Neutrophil (primary cell): ENCODE results near the gene CDC16.

ENCODE experiments used
- H3K27ac ChIP-seq: fragments of 200-600 bp; sonication (generic); 2 replicates; pipeline ENCODE4 v1.5.1; 2016; ENCODE audit warnings: mild to moderate bottlenecking, moderate library complexity
- H3K27me3 ChIP-seq: fragments of 200-600 bp; sonication (generic); 2 replicates; pipeline ENCODE4 v1.6.0; 2016; ENCODE audit warnings: mild to moderate bottlenecking
- H3K36me3 ChIP-seq: fragments of 200-600 bp; sonication (generic); 2 replicates; pipeline ENCODE4 v1.5.1; 2017
- H3K4me1 ChIP-seq, 2 experiments: fragments of 200-600 bp in 1 of 2; sonication (generic) in 1 of 2; 1 replicate in 1 of 2; 2 replicates in 1 of 2; pipeline versions ENCODE4 v1.5.1 to v1.6.1; 2013 to 2016; ENCODE audit warnings: low read depth in 1 of 2, low read length in 1 of 2, mild to moderate bottlenecking in 1 of 2, moderate library complexity in 1 of 2; ENCODE audit not compliant: control insufficient read depth in 1 of 2, insufficient read depth in 1 of 2
- H3K4me3 ChIP-seq, 2 experiments: fragments of 200-600 bp in 1 of 2; sonication (generic) in 1 of 2; 1 replicate in 1 of 2; 2 replicates in 1 of 2; pipeline ENCODE4 v1.5.1; 2013 to 2016; ENCODE audit warnings: low read depth in 1 of 2, low read length in 1 of 2, mild to moderate bottlenecking in 1 of 2, moderate library complexity in 1 of 2
- H3K9me3 ChIP-seq: fragments of 200-600 bp; sonication (generic); 2 replicates; pipeline ENCODE4 v1.5.1; 2016
- TF ChIP-seq, protein P1 (sequence below): fragments of 200-600 bp; sonication (generic); IDR thresholded peaks from 2 replicates; pipeline ENCODE4 v1.5.1; 2016; ENCODE audit warnings: antibody characterized with exemption

The CDC16 gene

DNA sequence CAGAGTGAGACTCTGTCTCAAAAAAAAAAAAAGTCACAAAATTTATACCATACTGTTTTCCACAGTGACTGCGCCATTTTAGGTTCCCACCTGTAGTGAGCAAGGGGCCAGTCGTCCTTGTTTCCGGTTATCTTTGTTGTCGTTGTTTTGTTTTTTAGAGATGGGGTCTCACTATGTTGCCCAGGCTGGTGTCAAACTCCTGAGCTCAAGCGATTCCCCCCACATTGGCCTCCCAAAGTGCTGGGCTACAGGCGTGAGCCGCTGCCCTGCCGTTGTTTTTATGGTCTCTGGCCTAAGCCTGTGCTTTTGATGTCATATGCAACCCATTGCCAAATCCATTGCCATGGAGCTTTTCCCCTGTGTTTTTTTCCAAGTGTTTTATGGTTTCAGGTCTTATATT, 50.0 kb downstream of the CDC16 start:
- no peak overlapping the region for H3K4me3 ChIP-seq
- H3K9me3 ChIP-seq = no peaks in the 10 kb centered on the region
- H3K4me1 ChIP-seq = peaks cover 17% of the 10 kb centered on the region in 2 experiments
- no peak overlapping the region for H3K27ac ChIP-seq
- H3K27me3 ChIP-seq = no peaks in the 10 kb centered on the region
- peaks cover 33% of the 10 kb centered on the region for H3K36me3 ChIP-seq
- TF ChIP-seq, protein P1, sequence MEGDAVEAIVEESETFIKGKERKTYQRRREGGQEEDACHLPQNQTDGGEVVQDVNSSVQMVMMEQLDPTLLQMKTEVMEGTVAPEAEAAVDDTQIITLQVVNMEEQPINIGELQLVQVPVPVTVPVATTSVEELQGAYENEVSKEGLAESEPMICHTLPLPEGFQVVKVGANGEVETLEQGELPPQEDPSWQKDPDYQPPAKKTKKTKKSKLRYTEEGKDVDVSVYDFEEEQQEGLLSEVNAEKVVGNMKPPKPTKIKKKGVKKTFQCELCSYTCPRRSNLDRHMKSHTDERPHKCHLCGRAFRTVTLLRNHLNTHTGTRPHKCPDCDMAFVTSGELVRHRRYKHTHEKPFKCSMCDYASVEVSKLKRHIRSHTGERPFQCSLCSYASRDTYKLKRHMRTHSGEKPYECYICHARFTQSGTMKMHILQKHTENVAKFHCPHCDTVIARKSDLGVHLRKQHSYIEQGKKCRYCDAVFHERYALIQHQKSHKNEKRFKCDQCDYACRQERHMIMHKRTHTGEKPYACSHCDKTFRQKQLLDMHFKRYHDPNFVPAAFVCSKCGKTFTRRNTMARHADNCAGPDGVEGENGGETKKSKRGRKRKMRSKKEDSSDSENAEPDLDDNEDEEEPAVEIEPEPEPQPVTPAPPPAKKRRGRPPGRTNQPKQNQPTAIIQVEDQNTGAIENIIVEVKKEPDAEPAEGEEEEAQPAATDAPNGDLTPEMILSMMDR = no peak

DNA sequence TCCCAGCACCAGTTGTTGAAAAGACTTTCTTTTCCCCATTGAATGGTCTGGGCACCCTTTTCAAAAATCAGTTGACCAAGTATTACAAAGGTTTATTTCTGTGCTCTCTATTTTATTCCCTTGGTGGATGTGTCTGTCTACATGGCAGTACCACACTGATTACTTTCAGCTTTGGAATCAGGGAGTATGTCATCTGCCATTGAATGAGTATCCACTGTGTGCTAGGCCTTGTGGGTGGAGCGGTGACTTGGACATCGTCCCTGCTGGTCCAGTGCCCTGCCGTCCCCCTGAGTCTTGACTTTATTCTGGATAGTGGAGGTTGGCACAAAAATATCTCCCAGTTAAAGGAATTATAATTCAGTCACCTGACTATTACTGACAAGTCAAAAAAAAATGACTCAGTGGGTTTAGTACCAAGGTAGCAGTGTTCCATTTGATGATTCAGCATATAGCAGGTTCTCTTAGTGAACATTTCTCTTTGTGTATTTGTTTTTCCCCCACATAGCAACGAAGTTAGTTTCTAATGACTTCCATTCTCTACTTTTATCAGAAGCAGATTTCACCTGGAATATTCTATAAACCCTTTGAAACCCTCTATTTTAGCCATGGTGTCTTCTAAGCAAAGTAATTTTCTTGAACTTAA, 50.6 kb downstream of the CDC16 start:
- Histone ChIP-seq H3K4me1 (peaks cover 17% of the 10 kb centered on the region in 2 experiments), H3K36me3 (peaks cover 39% of the 10 kb centered on the region), H3K27me3 (no peaks in the 10 kb centered on the region), H3K4me3 (no peak overlapping the region), H3K9me3 (no peaks in the 10 kb centered on the region), H3K27ac (no peak overlapping the region)
- TF ChIP-seq, protein P1 = no peak

DNA sequence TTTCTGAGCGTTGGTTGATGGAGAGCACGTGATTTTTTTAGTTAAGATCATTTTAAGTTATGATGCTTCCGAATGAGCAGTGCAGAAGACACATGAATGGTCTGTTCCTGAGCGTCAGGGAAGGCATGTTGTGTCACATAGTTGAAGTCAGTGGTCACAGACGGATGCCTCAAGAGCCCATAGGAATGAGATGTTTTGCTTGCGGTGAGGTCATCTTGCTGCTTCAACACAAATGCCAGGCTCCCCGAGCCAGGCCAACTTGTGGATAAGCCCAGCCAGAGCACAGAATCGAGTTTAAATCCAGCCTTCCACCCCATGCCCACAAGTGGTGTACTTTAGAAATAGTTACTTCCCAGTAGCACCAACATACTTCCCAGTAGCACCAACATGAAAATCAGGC, 52.1 kb downstream of the CDC16 start:
- Histone ChIP-seq H3K9me3 (no peaks in the 10 kb centered on the region), H3K4me3 (no peak overlapping the region), H3K27ac (no peak overlapping the region), H3K4me1 (peaks cover 10 to 11% of the 10 kb centered on the region in 2 experiments), H3K27me3 (no peaks in the 10 kb centered on the region), H3K36me3 (peaks cover 41% of the 10 kb centered on the region)
- TF ChIP-seq, protein P1 = no peak

DNA sequence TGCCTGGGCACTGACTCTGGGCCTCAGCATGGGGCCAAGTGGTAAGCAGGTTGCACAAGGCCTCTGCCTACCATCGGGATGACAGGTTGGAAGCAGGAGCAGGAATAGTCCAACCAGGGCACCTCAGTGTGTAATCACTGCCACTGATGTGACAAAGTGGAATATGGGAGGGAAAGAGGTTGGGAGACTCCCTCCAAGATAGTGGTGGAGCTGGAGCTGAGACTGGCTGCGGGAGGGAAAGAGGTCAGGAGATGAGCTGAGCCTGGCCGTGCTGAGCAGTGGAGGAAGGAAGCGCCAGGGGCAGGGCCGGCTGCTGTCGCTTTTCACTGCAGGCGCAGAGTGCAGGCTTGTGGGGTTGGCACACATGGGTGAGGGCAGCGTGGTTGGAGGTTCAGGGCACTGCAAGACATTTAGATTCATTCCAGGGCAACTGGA, 53.5 kb downstream of the CDC16 start:
- Histone ChIP-seq H3K4me1 (peaks cover 0 to under 1% of the 10 kb centered on the region in 2 experiments), H3K9me3 (no peaks in the 10 kb centered on the region), H3K27ac (no peak overlapping the region), H3K4me3 (no peak overlapping the region), H3K36me3 (peaks cover 50% of the 10 kb centered on the region), H3K27me3 (no peaks in the 10 kb centered on the region)
- TF ChIP-seq, protein P1 = no peak

DNA sequence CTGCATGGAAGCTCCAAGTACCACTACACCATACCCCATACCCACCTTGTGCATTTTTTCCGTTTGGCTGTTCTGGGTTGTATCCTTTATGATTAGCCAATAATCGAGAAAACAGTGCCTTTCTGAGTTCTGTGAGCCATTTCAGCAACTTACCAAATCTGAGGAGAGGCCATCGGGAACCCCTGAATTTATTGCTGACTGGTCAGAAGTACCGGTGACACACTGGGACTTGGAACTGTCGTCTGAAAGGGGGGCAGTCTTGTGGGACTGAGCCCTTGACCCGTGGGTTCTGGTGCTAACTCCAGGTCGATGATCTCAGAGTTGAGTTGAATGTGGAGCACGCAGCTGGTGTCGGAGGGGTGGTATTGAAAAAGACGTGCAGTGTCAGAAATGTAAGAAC, 61.8 kb downstream of the CDC16 start:
- H3K9me3 ChIP-seq = no peaks in the 10 kb centered on the region
- TF ChIP-seq, protein P1 = no peak
- peaks cover 64% of the 10 kb centered on the region for H3K36me3 ChIP-seq
- H3K27ac ChIP-seq = no peak overlapping the region
- no peaks in the 10 kb centered on the region for H3K4me1 ChIP-seq
- no peak overlapping the region for H3K4me3 ChIP-seq
- H3K27me3 ChIP-seq = no peaks in the 10 kb centered on the region
